Upper lobe of left lung (tissue), 6 donors: ENCODE results near the gene WDR5B. TPM values are rescaled to one million over a fixed set of nuclear protein-coding genes. Genes with fewer than 3 reads are reported as not detected.

Source experiments
- ATAC-seq, 2 donors: fragments of 200-7000 bp; cut with Tn5 transposase; one replicate each; pipeline ENCODE4 v1.9.1; 2022; ENCODE audit warnings: mild to moderate bottlenecking in 2 of 2, moderate library complexity in 2 of 2; ENCODE audit not compliant: low FRiP score in 2 of 2
- DNase-seq, 2 donors: peaks; one replicate each; pipeline ENCODE4 v3.0.0-alpha.2; 2019 to 2020
- H3K27ac ChIP-seq, 4 donors: fragments of 200-600 bp; sonication (generic); one replicate each; pipeline ENCODE4 v1.5.1; 2016 to 2019
- H3K27me3 ChIP-seq, 4 donors: fragments of 200-600 bp; sonication (generic); one replicate each; pipeline ENCODE4 v1.5.1; 2017 to 2019
- H3K36me3 ChIP-seq, 4 donors: fragments of 200-600 bp; sonication (generic); one replicate each; pipeline ENCODE4 v1.5.1; 2016 to 2019
- H3K4me1 ChIP-seq, 4 donors: fragments of 200-600 bp; sonication (generic); one replicate each; pipeline ENCODE4 v1.5.1; 2018 to 2019
- H3K4me3 ChIP-seq, 4 donors: fragments of 200-600 bp; sonication (generic); one replicate each; pipeline ENCODE4 v1.5.1; 2017 to 2019; ENCODE audit warnings: mild to moderate bottlenecking in 2 of 4, moderate library complexity in 1 of 4
- H3K9me3 ChIP-seq, 4 donors: fragments of 200-600 bp; sonication (generic); one replicate each; pipeline ENCODE4 v1.5.1; 2018 to 2019
- EP300 ChIP-seq, 4 donors: sonication (generic); formaldehyde crosslinking; IDR thresholded peaks; one replicate each; pipeline ENCODE4 v1.5.1; 2017; ENCODE audit warnings: antibody characterized with exemption in 4 of 4, control low read depth in 2 of 4
- POLR2A ChIP-seq, 4 donors: fragments of 450-650 bp; IDR thresholded peaks; one replicate each; pipeline ENCODE4 v1.5.1; 2016 to 2017; ENCODE audit warnings: antibody characterized with exemption in 4 of 4, mild to moderate bottlenecking in 2 of 4
- POLR2AphosphoS5 ChIP-seq, 2 donors: sonication (generic); formaldehyde crosslinking; IDR thresholded peaks; one replicate each; pipeline ENCODE4 v1.5.1; 2017; ENCODE audit warnings: antibody characterized with exemption in 2 of 2
- WGBS, 2 donors: methylation state at CpG; one replicate each; pipeline ENCODE4 v1.1.5; 2017 to 2018; 5-methylcytosine and 5-hydroxymethylcytosine counted together
- total RNA-seq, 6 donors: library from RNA; depleted of rRNA in 4 of 6; stranded (reverse); fragments of >200 nt in 4 of 6; gene quantifications; one replicate each; pipeline versions ENCODE4 v1.1.0 to v1.2.1, GENCODE V29; 2016 to 2021
- TF ChIP-seq, protein P1 (sequence below), 6 experiments: fragments of 450-650 bp in 4 of 6; fragments of 200-600 bp in 2 of 6; sonication (generic) in 2 of 6; IDR thresholded peaks; one replicate each; pipeline ENCODE4 v1.5.1; 2016 to 2019; ENCODE audit warnings: antibody characterized with exemption in 6 of 6
- donor health status: DM: no; HTN: no; CAD: no; lungs with moderate emphysema.
- donor health status: DM: no; HTN: yes; CAD: no; lungs with severe emphysema.

The WDR5B gene
- total RNA-seq, 6 donors from 2014 or later = 2.0 to 8.4 (median 5.4) TPM

DNA sequence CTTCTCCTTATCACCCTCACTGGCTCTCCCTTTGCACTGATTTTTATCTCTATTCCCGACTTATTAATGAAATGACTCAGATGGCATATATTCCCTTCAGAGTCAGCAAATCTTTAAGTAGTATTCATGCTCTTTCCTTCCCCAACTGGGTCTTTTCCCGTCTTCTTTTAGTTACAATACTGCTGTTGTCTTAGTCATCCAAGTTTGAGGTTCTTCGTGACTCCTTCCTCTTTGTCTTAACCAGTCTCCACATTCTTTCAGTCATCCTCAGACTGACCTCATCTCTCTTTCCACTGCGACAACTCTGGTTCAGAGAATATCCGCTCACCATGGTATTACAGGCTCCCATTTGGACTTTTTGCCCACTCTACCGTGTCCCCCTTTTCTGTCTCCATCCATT lies 12.4 kb downstream of the WDR5B start:
- no peaks in the 10 kb centered on the region for H3K27me3 ChIP-seq
- no peak overlapping the region for H3K4me3 ChIP-seq
- H3K4me1 ChIP-seq = no peaks in the 10 kb centered on the region
- no peak overlapping the region for H3K27ac ChIP-seq
- ATAC-seq = no peak
- WGBS, 2 donors = 92% methylated on average over 6 of the region's 6 CpGs
- no peaks in the 10 kb centered on the region for H3K9me3 ChIP-seq
- TF ChIP-seq POLR2A (IDR thresholded peaks at IDR 0.05) = no peak
- TF ChIP-seq POLR2AphosphoS5 (IDR thresholded peaks at IDR 0.05) = no peak
- no peak for TF ChIP-seq EP300 (IDR thresholded peaks at IDR 0.05)
- TF ChIP-seq, protein P1, sequence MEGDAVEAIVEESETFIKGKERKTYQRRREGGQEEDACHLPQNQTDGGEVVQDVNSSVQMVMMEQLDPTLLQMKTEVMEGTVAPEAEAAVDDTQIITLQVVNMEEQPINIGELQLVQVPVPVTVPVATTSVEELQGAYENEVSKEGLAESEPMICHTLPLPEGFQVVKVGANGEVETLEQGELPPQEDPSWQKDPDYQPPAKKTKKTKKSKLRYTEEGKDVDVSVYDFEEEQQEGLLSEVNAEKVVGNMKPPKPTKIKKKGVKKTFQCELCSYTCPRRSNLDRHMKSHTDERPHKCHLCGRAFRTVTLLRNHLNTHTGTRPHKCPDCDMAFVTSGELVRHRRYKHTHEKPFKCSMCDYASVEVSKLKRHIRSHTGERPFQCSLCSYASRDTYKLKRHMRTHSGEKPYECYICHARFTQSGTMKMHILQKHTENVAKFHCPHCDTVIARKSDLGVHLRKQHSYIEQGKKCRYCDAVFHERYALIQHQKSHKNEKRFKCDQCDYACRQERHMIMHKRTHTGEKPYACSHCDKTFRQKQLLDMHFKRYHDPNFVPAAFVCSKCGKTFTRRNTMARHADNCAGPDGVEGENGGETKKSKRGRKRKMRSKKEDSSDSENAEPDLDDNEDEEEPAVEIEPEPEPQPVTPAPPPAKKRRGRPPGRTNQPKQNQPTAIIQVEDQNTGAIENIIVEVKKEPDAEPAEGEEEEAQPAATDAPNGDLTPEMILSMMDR (IDR thresholded peaks at IDR 0.05) = no peak
- peaks cover 0 to 49% (median 4%) of the 10 kb centered on the region in 4 donors for H3K36me3 ChIP-seq
- no peak for DNase-seq

DNA sequence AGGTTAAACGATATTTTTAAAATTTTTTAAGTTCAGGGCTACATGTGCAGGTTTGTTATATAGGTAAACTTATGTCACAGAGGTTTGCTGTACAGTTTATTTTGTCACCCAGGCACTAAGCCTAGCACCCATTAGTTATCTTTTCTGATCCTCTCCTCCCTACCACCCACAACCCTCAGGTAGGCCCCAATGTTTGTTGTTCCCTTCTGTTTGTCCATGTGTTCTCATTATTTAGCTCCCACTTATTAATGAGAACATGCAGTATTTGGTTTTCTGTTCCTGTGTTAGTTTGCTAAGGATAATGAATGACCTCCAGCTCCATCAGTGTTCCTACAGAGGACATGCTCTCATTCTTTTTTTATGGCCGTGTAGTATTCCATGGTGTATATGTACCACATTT lies 16.9 kb downstream of the WDR5B start:
- no peak for TF ChIP-seq POLR2A (IDR thresholded peaks at IDR 0.05)
- no peak overlapping the region for H3K27ac ChIP-seq
- ATAC-seq (no peak), DNase-seq (no peak)
- H3K4me1 ChIP-seq = no peaks in the 10 kb centered on the region
- H3K9me3 ChIP-seq = no peaks in the 10 kb centered on the region
- peaks cover 0 to 10% (median 3%) of the 10 kb centered on the region in 4 donors for H3K36me3 ChIP-seq
- 96 to 97% methylated on average over 2 of the region's 2 CpGs for WGBS, 2 donors
- no peak overlapping the region for H3K4me3 ChIP-seq
- H3K27me3 ChIP-seq = no peaks in the 10 kb centered on the region

DNA sequence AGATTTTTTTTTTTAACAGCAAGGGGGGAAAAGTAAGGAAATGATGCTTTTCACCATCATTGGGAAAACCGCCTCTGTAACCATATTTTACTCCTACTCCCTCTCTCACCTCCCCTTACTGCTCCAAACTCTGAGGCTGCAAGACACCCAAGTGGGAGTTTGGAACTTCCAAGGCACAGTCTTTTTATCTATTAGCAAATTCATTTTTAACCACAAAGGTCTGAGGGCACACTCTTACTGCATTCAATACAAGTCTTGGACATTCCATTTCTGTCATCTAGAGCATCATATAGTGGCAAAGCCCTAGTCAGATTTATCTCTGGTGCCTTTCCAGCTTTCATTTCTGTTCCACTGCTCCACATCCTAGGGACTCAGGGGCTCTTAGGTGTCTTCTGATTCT lies 18.7 kb downstream of the WDR5B start:
- no peak for DNase-seq
- no peak for ATAC-seq
- Histone ChIP-seq H3K36me3 (no peaks in the 10 kb centered on the region), H3K9me3 (no peaks in the 10 kb centered on the region), H3K4me3 (no peak overlapping the region), H3K27me3 (no peaks in the 10 kb centered on the region), H3K27ac (no peak overlapping the region), H3K4me1 (no peaks in the 10 kb centered on the region)
- 93 to 100% methylated on average over 1 of the region's 1 CpG for WGBS, 2 donors
- no peak for TF ChIP-seq POLR2AphosphoS5 (IDR thresholded peaks at IDR 0.05)
- no peak for TF ChIP-seq POLR2A (IDR thresholded peaks at IDR 0.05)
- TF ChIP-seq, protein P1 (IDR thresholded peaks at IDR 0.05) = no peak
- TF ChIP-seq EP300 (IDR thresholded peaks at IDR 0.05) = no peak

DNA sequence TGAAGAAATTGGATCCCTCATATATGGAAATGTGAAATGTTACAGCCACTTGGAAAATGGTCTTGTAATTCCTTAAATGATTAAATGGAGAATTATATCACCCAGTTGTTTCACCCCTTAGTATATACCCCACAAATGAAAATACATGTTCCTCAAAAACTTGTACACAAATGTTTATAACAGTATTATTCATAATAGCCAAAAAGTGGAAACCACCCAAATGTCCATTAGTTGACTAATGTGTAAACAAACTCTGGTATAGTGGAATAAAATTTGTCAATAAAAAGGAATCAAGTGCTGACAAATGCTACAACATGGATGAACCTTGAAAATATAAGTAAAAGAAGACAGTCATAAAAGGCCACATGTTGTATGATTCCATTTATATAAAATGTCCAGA lies 19.4 kb downstream of the WDR5B start:
- no peaks in the 10 kb centered on the region for H3K27me3 ChIP-seq
- no peaks in the 10 kb centered on the region for H3K4me1 ChIP-seq
- DNase-seq (no peak), ATAC-seq (no peak)
- no peaks in the 10 kb centered on the region for H3K9me3 ChIP-seq
- no peak for TF ChIP-seq POLR2A (IDR thresholded peaks at IDR 0.05)
- TF ChIP-seq, protein P1 (IDR thresholded peaks at IDR 0.05) = no peak
- no peak for TF ChIP-seq EP300 (IDR thresholded peaks at IDR 0.05)
- TF ChIP-seq POLR2AphosphoS5 (IDR thresholded peaks at IDR 0.05) = no peak
- no peaks in the 10 kb centered on the region for H3K36me3 ChIP-seq
- H3K27ac ChIP-seq = no peak overlapping the region
- no peak overlapping the region for H3K4me3 ChIP-seq

DNA sequence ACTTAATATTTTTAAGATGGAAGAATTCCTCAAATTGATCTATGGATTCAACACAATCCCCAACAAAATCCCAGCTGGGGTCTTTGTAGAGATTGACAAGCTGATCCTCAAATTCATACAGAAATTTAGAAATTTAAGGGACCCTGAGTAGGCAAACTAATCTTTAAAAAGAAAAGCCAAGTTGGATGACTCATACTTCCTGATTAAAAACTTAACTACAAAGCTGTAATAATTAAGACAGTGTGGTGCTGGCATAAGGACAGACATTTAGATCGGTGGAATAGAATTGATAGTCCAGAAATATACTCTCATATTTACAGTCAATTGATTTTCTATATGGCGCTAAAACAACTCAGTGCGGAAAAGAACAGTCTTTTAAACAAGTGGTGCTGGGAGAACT lies 20.3 kb downstream of the WDR5B start:
- Histone ChIP-seq H3K4me3 (no peak overlapping the region), H3K4me1 (no peaks in the 10 kb centered on the region), H3K36me3 (no peaks in the 10 kb centered on the region), H3K27ac (no peak overlapping the region), H3K9me3 (no peaks in the 10 kb centered on the region), H3K27me3 (no peaks in the 10 kb centered on the region)
- ATAC-seq = no peak
- 63 to 64% methylated on average over 3 of the region's 3 CpGs for WGBS, 2 donors
- DNase-seq = no peak
- TF ChIP-seq POLR2A (IDR thresholded peaks at IDR 0.05) (no peak), POLR2AphosphoS5 (IDR thresholded peaks at IDR 0.05) (no peak), EP300 (IDR thresholded peaks at IDR 0.05) (no peak)
- TF ChIP-seq, protein P1 (IDR thresholded peaks at IDR 0.05) = no peak
